Caco-2 (cell line): ENCODE results near the gene CD2AP. TPM values are rescaled to one million over a fixed set of nuclear protein-coding genes. Genes with fewer than 3 reads are reported as not detected.

Experiments
- BruUV-seq: library from RNA; stranded (reverse); fragments of 400-500 nt; replicated peaks from 2 replicates; lab custom pipeline; 2021; lab: Mats Ljungman, UMichigan
- CTCF ChIA-PET: fragments of 300-600 bp; sonication (Branson Sonifier 250); formaldehyde crosslinking; loops from one replicate; lab custom pipeline; 2022; ENCODE audit warnings: antibody characterized with exemption; lab: Charles Lee
- POLR2A ChIA-PET: fragments of 300-600 bp; sonication (Branson Sonifier 250); formaldehyde crosslinking; loops from one replicate; lab custom pipeline; 2022; ENCODE audit warnings: antibody characterized with exemption; lab: Charles Lee
- DNase-seq, 2 experiments: peaks; one replicate each; pipeline versions ENCODE4 v3.0.0 to v3.0.0-alpha.2; 2020 to 2022
- H3K27me3 ChIP-seq: replicated peaks from 2 replicates; pipeline ENCODE4 v1.6.0; 2011; ENCODE audit warnings: low read length; ENCODE audit not compliant: control insufficient read depth, insufficient read depth
- H3K36me3 ChIP-seq: 2 replicates; pipeline ENCODE4 v1.5.1; 2011; ENCODE audit warnings: low read length; ENCODE audit not compliant: control insufficient read depth, insufficient read depth
- H3K4me1 ChIP-seq: fragments of 250-450 bp; sonication (Bioruptor Pico); 2 replicates; pipeline ENCODE4 v1.5.1; 2020; ENCODE audit warnings: mild to moderate bottlenecking
- H3K4me3 ChIP-seq: 2 replicates; pipeline ENCODE4 v1.5.1; 2011; ENCODE audit warnings: low read depth, mild to moderate bottlenecking, control low read depth, low read length
- H3K9me3 ChIP-seq: fragments of 250-450 bp; sonication (Bioruptor Pico); 2 replicates; pipeline ENCODE4 v1.5.1; 2020; ENCODE audit warnings: mild to moderate bottlenecking, moderate library complexity
- H3K27ac Mint-ChIP-seq: one replicate; pipeline ENCODE4 v1.8.0; 2022; ENCODE audit warnings: mixed read lengths; ENCODE audit not compliant: unreplicated experiment
- H3K27me3 Mint-ChIP-seq: one replicate; pipeline ENCODE4 v1.8.0; 2022; ENCODE audit warnings: mixed read lengths; ENCODE audit not compliant: insufficient read depth, unreplicated experiment
- H3K36me3 Mint-ChIP-seq: one replicate; pipeline ENCODE4 v1.8.0; 2022; ENCODE audit warnings: mild to moderate bottlenecking, mixed read lengths; ENCODE audit not compliant: insufficient read depth, unreplicated experiment
- H3K4me1 Mint-ChIP-seq: one replicate; pipeline ENCODE4 v1.8.0; 2022; ENCODE audit warnings: low read depth, mixed read lengths; ENCODE audit not compliant: unreplicated experiment
- H3K4me3 Mint-ChIP-seq: one replicate; pipeline ENCODE4 v1.8.0; 2022; ENCODE audit warnings: mild to moderate bottlenecking, moderate library complexity, mixed read lengths; ENCODE audit not compliant: unreplicated experiment
- H3K9me3 Mint-ChIP-seq: one replicate; pipeline ENCODE4 v1.8.0; 2022; ENCODE audit warnings: mixed read lengths; ENCODE audit not compliant: unreplicated experiment
- intact Hi-C: fragments of 100-400 bp; cut with micrococcal nuclease; formaldehyde crosslinking; loops from one replicate; pipeline ENCODE4 v1.10.0; 2022; ENCODE audit not compliant: unreplicated experiment
- total RNA-seq: library from RNA; stranded (reverse); gene quantifications from 2 replicates; pipeline ENCODE4 v1.2.3, GENCODE V29; 2022
- TF ChIP-seq, protein P1 (sequence below), 2 experiments: fragments of 200-600 bp in 1 of 2; IDR thresholded peaks; 1 replicate in 1 of 2; 2 replicates in 1 of 2; pipeline versions ENCODE4 v1.5.1 to v1.8.0; 2011 to 2022; ENCODE audit warnings: antibody characterized with exemption in 1 of 2, control low read depth in 1 of 2, inconsistent platforms in 1 of 2, low read depth in 1 of 2, low read length in 1 of 2, mild to moderate bottlenecking in 1 of 2, moderate library complexity in 1 of 2; ENCODE audit not compliant: insufficient read depth in 1 of 2, severe bottlenecking in 1 of 2, unreplicated experiment in 1 of 2

The CD2AP gene
- total RNA-seq, 1 experiment from 2014 or later, result 65.3 TPM

DNA sequence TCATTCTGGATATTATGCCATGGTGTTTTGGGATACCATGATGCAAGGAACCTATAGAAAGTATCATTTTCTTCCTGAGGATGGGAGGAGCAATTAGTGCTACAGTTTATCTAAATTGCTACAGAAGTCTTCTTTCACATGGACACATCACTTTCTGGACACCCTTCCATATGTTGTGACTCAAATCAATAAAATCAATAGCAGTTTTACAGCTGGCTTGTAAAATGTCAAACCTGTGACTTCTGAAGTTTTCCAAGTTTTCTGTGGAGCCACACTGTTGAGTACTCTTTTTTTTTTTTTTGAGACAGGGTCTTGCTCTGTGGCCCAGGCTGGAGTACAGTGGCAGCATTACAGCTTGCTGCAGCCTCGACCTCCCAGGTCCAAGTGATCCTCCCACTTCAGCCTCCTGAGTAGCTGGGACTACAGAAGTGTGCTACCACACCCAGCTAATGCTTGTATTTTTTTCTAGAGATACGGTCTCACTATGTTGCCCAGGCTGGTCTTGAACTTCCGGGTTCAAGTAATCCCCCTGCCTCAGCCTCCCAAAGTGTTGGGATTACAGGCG, 24.1 kb upstream of the CD2AP start:
- BruUV-seq, result no TSS peak
- Mint-ChIP-seq H3K4me1 (no peaks in the 10 kb centered on the region), H3K36me3 (no peaks in the 10 kb centered on the region), H3K4me3 (no peak overlapping the region), H3K9me3 (no peaks in the 10 kb centered on the region), H3K27ac (no peak overlapping the region), H3K27me3 (no peaks in the 10 kb centered on the region)
- TF ChIP-seq, protein P1, sequence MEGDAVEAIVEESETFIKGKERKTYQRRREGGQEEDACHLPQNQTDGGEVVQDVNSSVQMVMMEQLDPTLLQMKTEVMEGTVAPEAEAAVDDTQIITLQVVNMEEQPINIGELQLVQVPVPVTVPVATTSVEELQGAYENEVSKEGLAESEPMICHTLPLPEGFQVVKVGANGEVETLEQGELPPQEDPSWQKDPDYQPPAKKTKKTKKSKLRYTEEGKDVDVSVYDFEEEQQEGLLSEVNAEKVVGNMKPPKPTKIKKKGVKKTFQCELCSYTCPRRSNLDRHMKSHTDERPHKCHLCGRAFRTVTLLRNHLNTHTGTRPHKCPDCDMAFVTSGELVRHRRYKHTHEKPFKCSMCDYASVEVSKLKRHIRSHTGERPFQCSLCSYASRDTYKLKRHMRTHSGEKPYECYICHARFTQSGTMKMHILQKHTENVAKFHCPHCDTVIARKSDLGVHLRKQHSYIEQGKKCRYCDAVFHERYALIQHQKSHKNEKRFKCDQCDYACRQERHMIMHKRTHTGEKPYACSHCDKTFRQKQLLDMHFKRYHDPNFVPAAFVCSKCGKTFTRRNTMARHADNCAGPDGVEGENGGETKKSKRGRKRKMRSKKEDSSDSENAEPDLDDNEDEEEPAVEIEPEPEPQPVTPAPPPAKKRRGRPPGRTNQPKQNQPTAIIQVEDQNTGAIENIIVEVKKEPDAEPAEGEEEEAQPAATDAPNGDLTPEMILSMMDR (IDR thresholded peaks at IDR 0.05; ENCODE audit: insufficient read depth in 1 of 2, low read depth in 1 of 2, low read length in 1 of 2, severe bottlenecking in 1 of 2, unreplicated experiment in 1 of 2), result no peak
- POLR2A ChIA-PET, result no interaction called here
- no peak for DNase-seq
- intact Hi-C loops, result no loop called here
- H3K27me3 ChIP-seq, result no peaks in the 10 kb centered on the region
- no peaks in the 10 kb centered on the region; the same call in 1 of the 2 replicates for H3K4me1 ChIP-seq
- CTCF ChIA-PET, result interaction anchor here (0.6 kb wide), 1 partner anchor 864 kb away, joined by 3 read pairs; no protein-coding TSS in a partner anchor
- H3K9me3 ChIP-seq, result no peaks in the 10 kb centered on the region
- H3K36me3 ChIP-seq, result no peaks in the 10 kb centered on the region
- no peak overlapping the region for H3K4me3 ChIP-seq

DNA sequence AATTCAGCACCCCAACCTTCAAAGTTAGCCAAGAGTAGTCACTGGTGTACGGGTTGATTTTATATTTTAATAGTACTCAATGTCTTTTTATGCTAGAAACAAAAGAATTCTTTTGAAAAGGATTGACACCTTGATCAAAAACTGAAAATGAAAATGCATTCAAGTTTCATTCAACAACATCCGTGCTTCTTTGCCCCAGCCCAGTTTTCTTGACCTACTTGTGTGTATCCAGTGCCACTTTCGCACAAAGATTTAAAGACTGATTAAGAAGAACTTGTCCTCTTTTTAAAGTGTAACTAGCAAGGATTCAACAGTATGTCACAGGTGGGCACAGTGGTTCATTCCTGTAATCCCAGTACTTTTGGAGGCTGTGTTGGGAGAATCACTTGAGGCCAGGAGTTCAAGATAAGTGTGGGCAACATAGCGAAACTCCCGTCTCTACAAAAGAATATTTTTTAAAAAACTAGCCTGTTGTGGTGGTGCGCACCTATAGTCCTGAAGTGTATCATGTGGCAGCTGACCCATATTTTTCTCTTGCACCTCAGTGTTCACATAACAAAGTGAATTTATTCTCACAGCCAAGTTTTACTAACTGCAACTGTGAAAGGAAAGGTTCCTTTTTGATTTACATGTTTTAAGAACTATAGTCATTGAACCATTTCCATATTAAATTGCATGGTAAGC, 22.7 kb upstream of the CD2AP start:
- no TSS peak for BruUV-seq
- ChIA-PET CTCF (no interaction called here), POLR2A (no interaction called here)
- Mint-ChIP-seq H3K9me3 (no peaks in the 10 kb centered on the region), H3K4me1 (peaks cover 5% of the 10 kb centered on the region), H3K36me3 (no peaks in the 10 kb centered on the region), H3K27me3 (no peaks in the 10 kb centered on the region), H3K27ac (no peak overlapping the region), H3K4me3 (no peak overlapping the region)
- Histone ChIP-seq H3K27me3 (no peaks in the 10 kb centered on the region), H3K9me3 (no peaks in the 10 kb centered on the region), H3K36me3 (no peaks in the 10 kb centered on the region), H3K4me1 (peaks cover 12% of the 10 kb centered on the region), H3K4me3 (no peak overlapping the region)
- intact Hi-C loops, result no loop called here
- DNase-seq, result no peak
- TF ChIP-seq, protein P1 (IDR thresholded peaks at IDR 0.05; ENCODE audit: insufficient read depth in 1 of 2, low read depth in 1 of 2, low read length in 1 of 2, severe bottlenecking in 1 of 2, unreplicated experiment in 1 of 2), result no peak

DNA sequence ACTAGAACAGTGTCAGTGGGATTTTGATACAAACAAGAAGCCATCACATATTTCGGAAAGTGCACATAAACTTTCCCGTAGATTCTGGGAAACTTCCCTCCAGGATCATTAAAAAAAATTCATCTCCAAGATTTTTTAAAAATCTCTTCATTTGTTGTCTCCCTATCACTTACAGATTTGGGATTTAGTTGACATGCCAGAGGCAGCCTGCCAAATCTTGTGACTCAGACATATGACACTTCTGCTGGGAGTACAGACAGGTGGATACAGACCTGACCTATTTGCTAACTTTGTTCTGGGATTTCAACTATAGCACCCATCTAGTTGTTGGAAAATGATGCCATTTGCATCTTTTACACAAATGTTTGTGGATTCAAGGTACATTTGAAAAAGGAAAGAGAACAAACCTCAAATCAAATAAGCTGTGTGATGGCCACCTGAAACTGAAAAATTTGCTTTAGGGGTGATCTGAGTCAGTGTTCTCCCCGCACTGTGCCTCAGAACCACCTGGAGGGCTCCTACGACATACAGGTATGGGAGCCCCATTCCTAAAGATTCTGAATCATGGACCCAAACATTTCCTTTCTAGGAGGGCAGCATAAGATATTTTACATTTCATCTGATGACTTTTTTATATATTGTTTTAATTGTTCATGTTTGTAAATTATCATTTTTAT, 21.9 kb upstream of the CD2AP start:
- Histone ChIP-seq H3K4me1 (peaks cover 19% of the 10 kb centered on the region), H3K4me3 (no peak overlapping the region), H3K27me3 (no peaks in the 10 kb centered on the region), H3K9me3 (no peaks in the 10 kb centered on the region), H3K36me3 (no peaks in the 10 kb centered on the region)
- TF ChIP-seq, protein P1 (IDR thresholded peaks at IDR 0.05; ENCODE audit: insufficient read depth in 1 of 2, low read depth in 1 of 2, low read length in 1 of 2, severe bottlenecking in 1 of 2, unreplicated experiment in 1 of 2), result no peak
- H3K36me3 Mint-ChIP-seq, result no peaks in the 10 kb centered on the region
- H3K27me3 Mint-ChIP-seq, result no peaks in the 10 kb centered on the region
- H3K4me3 Mint-ChIP-seq, result no peak overlapping the region
- DNase-seq, result no peak
- H3K9me3 Mint-ChIP-seq, result no peaks in the 10 kb centered on the region
- no peak overlapping the region for H3K27ac Mint-ChIP-seq
- peaks cover 13% of the 10 kb centered on the region for H3K4me1 Mint-ChIP-seq
- CTCF ChIA-PET, result no interaction called here
- POLR2A ChIA-PET, result no interaction called here
- intact Hi-C loops, result no loop called here
- BruUV-seq, result no TSS peak
